Measurements from ENCODE around the gene KCNK7. TPM values are rescaled to one million over a fixed set of nuclear protein-coding genes. Genes with fewer than 3 reads are reported as not detected.

KCNK7 gene
- total and polyA plus RNA-seq, 2 donors (not counting 3 experiments of a cell fraction or from before 2014, with no cell fraction given), result 0.17 to 0.60 TPM

GRCh38 chr11:65630215-65630614 lies 34.6 kb upstream of the KCNK7 start:
- Histone ChIP-seq H3K4me1 (ENCODE audit: control insufficient read depth, extremely low read depth, insufficient read depth, low read length) (no peaks in the 10 kb centered on the region), H3K9me3 (replicated peaks; ENCODE audit: control insufficient read depth, insufficient read depth, low read length) (no peaks in the 10 kb centered on the region), H3K36me3 (ENCODE audit: control insufficient read depth in 2 of 2, extremely low read depth in 1 of 2, insufficient read depth in 2 of 2, low read length in 2 of 2) (peaks cover 19 to 62% of the 10 kb centered on the region in 2 experiments), H3K9ac (replicated peaks; ENCODE audit: extremely low read depth, insufficient read depth, low read length) (no peak overlapping the region), H4K20me1 (replicated peaks; ENCODE audit: control insufficient read depth, extremely low read depth, insufficient read depth, low read length) (no peaks in the 10 kb centered on the region), H3K9me1 (replicated peaks; ENCODE audit: control insufficient read depth, extremely low read depth, insufficient read depth, low read length) (no peaks in the 10 kb centered on the region), H3K79me2 (ENCODE audit: control insufficient read depth, insufficient read depth, low read length) (no peaks in the 10 kb centered on the region), H2AFZ (ENCODE audit: low read depth, low read length) (no peak overlapping the region), H3K27me3 (ENCODE audit: control insufficient read depth in 2 of 2, insufficient read depth in 2 of 2, low read length in 2 of 2) (no peaks in the 10 kb centered on the region), H3K4me3 (replicated peaks in 1 of 3; ENCODE audit: insufficient read depth in 1 of 3, low read depth in 1 of 3, low read length in 3 of 3) (no peak overlapping the region), H3K4me2 (ENCODE audit: insufficient read depth, low read length) (no peak overlapping the region), H3K27ac (ENCODE audit: insufficient read depth, low read depth, low read length) (no peak overlapping the region)
- ChIA-PET CTCF (no interaction called here), POLR2A (no interaction called here)
- TF ChIP-seq POLR2A (IDR thresholded peaks at IDR 0.05; ENCODE audit: low read depth, low read length), result no peak
- no peak for TF ChIP-seq EZH2 (IDR thresholded peaks at IDR 0.05; ENCODE audit: borderline replicate concordance, low read depth, low read length, severe bottlenecking)
- TF ChIP-seq POLR2AphosphoS5 (IDR thresholded peaks at IDR 0.05; ENCODE audit: insufficient read depth, low read depth, low read length), result no peak
- TF ChIP-seq CTCF (IDR thresholded peaks at IDR 0.05; ENCODE audit: extremely low read depth in 1 of 2, insufficient read depth in 1 of 2, low read depth in 1 of 2, low read length in 2 of 2), result no peak
- no peak for TF ChIP-seq FOS (IDR thresholded peaks at IDR 0.05; ENCODE audit: borderline replicate concordance, insufficient read depth, low read length)
- TF ChIP-seq JUN (IDR thresholded peaks at IDR 0.05; ENCODE audit: borderline replicate concordance, insufficient read depth, insufficient read length, low read depth), result no peak
- TF ChIP-seq, protein P1, sequence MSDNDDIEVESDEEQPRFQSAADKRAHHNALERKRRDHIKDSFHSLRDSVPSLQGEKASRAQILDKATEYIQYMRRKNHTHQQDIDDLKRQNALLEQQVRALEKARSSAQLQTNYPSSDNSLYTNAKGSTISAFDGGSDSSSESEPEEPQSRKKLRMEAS (IDR thresholded peaks at IDR 0.05; ENCODE audit: insufficient read depth, insufficient read length), result no peak
- no peak for TF ChIP-seq GATA2 (IDR thresholded peaks at IDR 0.05; ENCODE audit: insufficient read depth, insufficient read length, low read depth, low read length)
- TF ChIP-seq MYC (IDR thresholded peaks at IDR 0.05; ENCODE audit: low read depth, low read length), result no peak
- intact Hi-C loops (cut with micrococcal nuclease), result no loop called here
- FAIRE-seq (no peak), DNase-seq (ENCODE audit: low read depth, low spot score) (no peak)
- BruUV-seq (replicated peaks), result no TSS peak
- dilution Hi-C loops (cut with MboI; ENCODE audit: extremely low pct_ligation_motif_present, low sequenced_read_pairs), result no loop called here

Measured in endothelial cell of umbilical vein (primary cell).